Activated CD4-positive, alpha-beta memory T cell treated with anti-CD3 and anti-CD28 coated beads for 36 hours (primary cell): ENCODE data around the gene TTI1. TPM values are rescaled to one million over a fixed set of nuclear protein-coding genes. Genes with fewer than 3 reads are reported as not detected.

ENCODE experiments used
- CTCF ChIA-PET: fragments of 350-600 bp; sonication (Branson Sonifier 250); formaldehyde crosslinking; loops from one replicate; lab custom pipeline; 2021; ENCODE audit warnings: antibody characterized with exemption, inconsistent platforms; lab: Charles Lee
- POLR2A ChIA-PET: fragments of 350-600 bp; sonication (Branson Sonifier 250); formaldehyde crosslinking; loops from one replicate; lab custom pipeline; 2021; ENCODE audit warnings: antibody characterized with exemption; lab: Charles Lee
- DNase-seq: peaks from one replicate; pipeline ENCODE4 v3.0.0-alpha.2; 2020
- H3K27ac Mint-ChIP-seq: one replicate; pipeline ENCODE4 v1.8.0; 2021; ENCODE audit warnings: mixed read lengths
- H3K27me3 Mint-ChIP-seq: one replicate; pipeline ENCODE4 v1.8.0; 2021; ENCODE audit warnings: mixed read lengths
- H3K36me3 Mint-ChIP-seq: one replicate; pipeline ENCODE4 v1.8.0; 2021; ENCODE audit warnings: mixed read lengths
- H3K4me1 Mint-ChIP-seq: one replicate; pipeline ENCODE4 v1.8.0; 2021; ENCODE audit warnings: low read depth, mixed read lengths
- H3K4me3 Mint-ChIP-seq: one replicate; pipeline ENCODE4 v1.8.0; 2021; ENCODE audit warnings: mild to moderate bottlenecking, mixed read lengths
- H3K9me3 Mint-ChIP-seq: one replicate; pipeline ENCODE4 v1.8.0; 2021; ENCODE audit warnings: mixed read lengths
- intact Hi-C: fragments of 100-400 bp; cut with micrococcal nuclease; formaldehyde crosslinking; loops from one replicate; pipeline ENCODE4 v1.15.1; 2023
- total RNA-seq, 2 experiments: library from RNA; stranded (reverse); gene quantifications; one replicate each; pipeline ENCODE4 v1.2.3, GENCODE V29; 2021

Gene TTI1
- total RNA-seq, 2 experiments from 2014 or later = 31.8 to 32.7 TPM

GRCh38 chr20:38052870-38053269 is 19.6 kb upstream of the TTI1 start:
- Mint-ChIP-seq H3K9me3 (no peaks in the 10 kb centered on the region), H3K4me3 (no peak overlapping the region), H3K27me3 (no peaks in the 10 kb centered on the region), H3K4me1 (peaks cover 52% of the 10 kb centered on the region), H3K27ac (no peak overlapping the region), H3K36me3 (peaks cover 11% of the 10 kb centered on the region)
- no peak for DNase-seq
- ChIA-PET POLR2A (interaction anchor here (0.8 to 1.2 kb wide), 2 partner anchors 9 to 20 kb away, joined by 4 read pairs; partner anchors contain the start of genes RPRD1B and TTI1), CTCF (interaction anchor here (0.6 to 3.3 kb wide), 4 partner anchors 8 to 169 kb away, joined by 3 to 19 read pairs (median 4); no protein-coding TSS in a partner anchor)
- intact Hi-C loops = loop anchor here (10.0 kb wide), 1 partner anchor 128 kb away; no protein-coding TSS in a partner anchor

- CTCF ChIA-PET = interaction anchor here (1.3 to 2.2 kb wide), 2 partner anchors 22 to 171 kb away, joined by 7 to 11 read pairs; no protein-coding TSS in a partner anchor
- H3K4me3 Mint-ChIP-seq = no peak overlapping the region
- no peak for DNase-seq
- intact Hi-C loops = loop anchor here (10.0 kb wide), 1 partner anchor 126 kb away; no protein-coding TSS in a partner anchor
- no peaks in the 10 kb centered on the region for H3K27me3 Mint-ChIP-seq
- POLR2A ChIA-PET = interaction anchor here (1.1 to 1.9 kb wide), 3 partner anchors 13 to 51 kb away, joined by 3 to 8 read pairs (median 5); partner anchors contain the start of genes RPRD1B and TTI1
- peaks cover 12% of the 10 kb centered on the region for H3K36me3 Mint-ChIP-seq
- H3K4me1 Mint-ChIP-seq = peaks cover 53% of the 10 kb centered on the region
- no peaks in the 10 kb centered on the region for H3K9me3 Mint-ChIP-seq
- H3K27ac Mint-ChIP-seq = peak overlapping the region; percentile 26
These were observed 17.4 kb upstream of the TTI1 start for GRCh38 chr20:38050686-38051085.

GRCh38 chr20:38049800-38050199 is 16.5 kb upstream of the TTI1 start:
- Mint-ChIP-seq H3K4me1 (peaks cover 51% of the 10 kb centered on the region), H3K4me3 (no peak overlapping the region), H3K36me3 (peaks cover 12% of the 10 kb centered on the region), H3K27me3 (no peaks in the 10 kb centered on the region), H3K9me3 (no peaks in the 10 kb centered on the region), H3K27ac (no peak overlapping the region)
- POLR2A ChIA-PET = interaction anchor here (1.0 to 1.1 kb wide), 2 partner anchors 12 to 44 kb away, joined by 3 to 5 read pairs; no protein-coding TSS in a partner anchor
- CTCF ChIA-PET = interaction anchor here (1.0 kb wide), 1 partner anchor 8 kb away, joined by 3 read pairs; no protein-coding TSS in a partner anchor
- DNase-seq = peak; percentile 30
- intact Hi-C loops = loop anchor here (10.0 kb wide), 1 partner anchor 125 kb away; no protein-coding TSS in a partner anchor

- CTCF ChIA-PET = interaction anchor here (1.1 to 2.8 kb wide), 3 partner anchors 11 to 27 kb away, joined by 3 to 12 read pairs (median 7); partner anchors contain the start of genes RPRD1B and TTI1
- intact Hi-C loops = no loop called here
- POLR2A ChIA-PET = interaction anchor here (1.5 kb wide), 1 partner anchor 13 kb away, joined by 8 read pairs; the partner anchor contains the start of genes RPRD1B and TTI1
- no peaks in the 10 kb centered on the region for H3K27me3 Mint-ChIP-seq
- H3K36me3 Mint-ChIP-seq = peaks cover 27% of the 10 kb centered on the region
- peaks cover 53% of the 10 kb centered on the region for H3K4me1 Mint-ChIP-seq
- no peak for DNase-seq
- H3K9me3 Mint-ChIP-seq = no peaks in the 10 kb centered on the region
- H3K27ac Mint-ChIP-seq = no peak overlapping the region
- no peak overlapping the region for H3K4me3 Mint-ChIP-seq
These were observed 13.3 kb upstream of the TTI1 start for GRCh38 chr20:38046572-38046971.

- Mint-ChIP-seq H3K4me1 (peaks cover 42% of the 10 kb centered on the region), H3K36me3 (peaks cover 31% of the 10 kb centered on the region), H3K27ac (no peak overlapping the region), H3K27me3 (no peaks in the 10 kb centered on the region), H3K4me3 (no peak overlapping the region), H3K9me3 (no peaks in the 10 kb centered on the region)
- ChIA-PET CTCF (interaction anchor here (1.0 to 2.8 kb wide), 4 partner anchors 10 to 52 kb away, joined by 3 to 12 read pairs (median 7); no protein-coding TSS in a partner anchor), POLR2A (interaction anchor here (0.5 to 2.3 kb wide), 2 partner anchors 12 to 356 kb away, joined by 3 to 17 read pairs; partner anchors contain the start of genes RPRD1B and TTI1)
- no peak for DNase-seq
- intact Hi-C loops = loop anchor here (2.0 kb wide), 1 partner anchor 44 kb away; no protein-coding TSS in a partner anchor
These were observed 11.4 kb upstream of the TTI1 start for GRCh38 chr20:38044685-38045084.

- no peaks in the 10 kb centered on the region for H3K27me3 Mint-ChIP-seq
- no peak overlapping the region for H3K27ac Mint-ChIP-seq
- H3K36me3 Mint-ChIP-seq = peaks cover 31% of the 10 kb centered on the region
- ChIA-PET POLR2A (interaction anchor here (0.5 to 2.3 kb wide), 3 partner anchors 9 to 355 kb away, joined by 3 to 17 read pairs (median 4); partner anchors contain the start of genes RPRD1B and TTI1), CTCF (interaction anchor here (1.0 to 1.6 kb wide), 4 partner anchors 9 to 142 kb away, joined by 3 to 11 read pairs (median 3); no protein-coding TSS in a partner anchor)
- intact Hi-C loops = loop anchor here (2.0 kb wide), 1 partner anchor 43 kb away; no protein-coding TSS in a partner anchor
- H3K9me3 Mint-ChIP-seq = no peaks in the 10 kb centered on the region
- peaks cover 46% of the 10 kb centered on the region for H3K4me1 Mint-ChIP-seq
- H3K4me3 Mint-ChIP-seq = no peak overlapping the region
- peak; percentile 46 for DNase-seq
These were observed 10.4 kb upstream of the TTI1 start for GRCh38 chr20:38043512-38044300.

GRCh38 chr20:38040276-38040675 is 7.0 kb upstream of the TTI1 start:
- DNase-seq = no peak
- ChIA-PET CTCF (interaction anchor here (1.4 kb wide), 1 partner anchor 33 kb away, joined by 4 read pairs; no protein-coding TSS in a partner anchor), POLR2A (interaction anchor here (0.6 kb wide), 1 partner anchor 182 kb away, joined by 5 read pairs; no protein-coding TSS in a partner anchor)
- Mint-ChIP-seq H3K27me3 (no peaks in the 10 kb centered on the region), H3K4me3 (no peak overlapping the region), H3K4me1 (peaks cover 52% of the 10 kb centered on the region), H3K27ac (no peak overlapping the region), H3K36me3 (peaks cover 38% of the 10 kb centered on the region), H3K9me3 (no peaks in the 10 kb centered on the region)
- intact Hi-C loops = no loop called here

- no peak for DNase-seq
- ChIA-PET CTCF (no interaction called here), POLR2A (no interaction called here)
- Mint-ChIP-seq H3K4me3 (no peak overlapping the region), H3K27ac (no peak overlapping the region), H3K36me3 (peaks cover 27% of the 10 kb centered on the region), H3K27me3 (no peaks in the 10 kb centered on the region), H3K9me3 (no peaks in the 10 kb centered on the region), H3K4me1 (peaks cover 50% of the 10 kb centered on the region)
- intact Hi-C loops = no loop called here
These were observed 3.1 kb upstream of the TTI1 start for GRCh38 chr20:38036366-38036765.

GRCh38 chr20:38034961-38035360 is 1.7 kb upstream of the TTI1 start:
- DNase-seq = no peak
- Mint-ChIP-seq H3K27me3 (no peaks in the 10 kb centered on the region), H3K4me1 (peaks cover 59% of the 10 kb centered on the region), H3K36me3 (peaks cover 26% of the 10 kb centered on the region), H3K9me3 (no peaks in the 10 kb centered on the region), H3K4me3 (peak overlapping the region; percentile 91), H3K27ac (peak overlapping the region; percentile 98)
- intact Hi-C loops = no loop called here
- ChIA-PET POLR2A (no interaction called here), CTCF (interaction anchor here (0.8 to 2.5 kb wide), 3 partner anchors 9 to 35 kb away, joined by 3 to 8 read pairs (median 3); no protein-coding TSS in a partner anchor)

GRCh38 chr20:38034108-38034649 is 923 bp upstream of the TTI1 start:
- Mint-ChIP-seq H3K36me3 (peaks cover 26% of the 10 kb centered on the region), H3K4me3 (peak overlapping the region; percentile 91), H3K4me1 (peaks cover 64% of the 10 kb centered on the region), H3K27ac (peak overlapping the region; percentile 98), H3K27me3 (no peaks in the 10 kb centered on the region), H3K9me3 (no peaks in the 10 kb centered on the region)
- DNase-seq = no peak
- intact Hi-C loops = no loop called here
- CTCF ChIA-PET = interaction anchor here (0.8 to 2.5 kb wide), 6 partner anchors 10 to 470 kb away, joined by 3 to 8 read pairs (median 4); no protein-coding TSS in a partner anchor
- POLR2A ChIA-PET = interaction anchor here (1.2 to 2.9 kb wide), 7 partner anchors 10 to 400 kb away, joined by 3 to 17 read pairs (median 7); partner anchors contain the start of gene SNHG17
